Limb (tissue), 2 donors: ENCODE results near the gene PRAMEF1.
"Not testable (repeated sequence)": the region's sequence is repeated elsewhere in the genome, so short reads cannot be mapped to it uniquely, and the experiment has no call there.

ENCODE experiments used
- DNase-seq, 2 donors: peaks; one replicate each; pipeline ENCODE4 v3.0.0-alpha.2; 2016; ENCODE audit errors: extremely low spot score in 2 of 2

Gene PRAMEF1, protein sequence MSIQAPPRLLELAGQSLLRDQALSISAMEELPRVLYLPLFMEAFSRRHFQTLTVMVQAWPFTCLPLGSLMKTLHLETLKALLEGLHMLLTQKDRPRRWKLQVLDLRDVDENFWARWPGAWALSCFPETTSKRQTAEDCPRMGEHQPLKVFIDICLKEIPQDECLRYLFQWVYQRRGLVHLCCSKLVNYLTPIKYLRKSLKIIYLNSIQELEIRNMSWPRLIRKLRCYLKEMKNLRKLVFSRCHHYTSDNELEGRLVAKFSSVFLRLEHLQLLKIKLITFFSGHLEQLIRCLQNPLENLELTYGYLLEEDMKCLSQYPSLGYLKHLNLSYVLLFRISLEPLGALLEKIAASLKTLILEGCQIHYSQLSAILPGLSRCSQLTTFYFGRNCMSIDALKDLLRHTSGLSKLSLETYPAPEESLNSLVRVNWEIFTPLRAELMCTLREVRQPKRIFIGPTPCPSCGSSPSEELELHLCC

DNA sequence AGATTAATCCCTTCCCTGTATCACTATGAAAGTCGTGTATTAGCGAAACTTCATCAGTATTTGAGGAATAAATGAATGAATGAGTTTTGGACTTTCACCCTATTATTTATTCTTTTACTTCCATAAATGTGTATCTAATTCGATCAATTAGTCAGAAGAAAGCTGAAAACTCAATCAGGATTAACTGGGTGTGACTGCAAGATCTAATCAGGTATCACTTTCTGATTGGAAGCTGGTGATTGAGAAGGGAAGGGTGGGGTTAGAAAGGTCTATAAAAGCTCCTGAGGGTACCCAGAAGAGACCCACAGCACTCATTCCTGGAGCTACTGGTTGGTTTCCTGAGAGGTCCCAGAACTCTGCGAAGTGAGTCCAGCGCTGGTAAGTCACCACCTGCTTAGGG is at the start of gene PRAMEF1:
Gene PRAMEF1 (plus strand): TSS at position 301 of the 400 bp plus-strand sequence. CDS start 1,831 bp downstream, outside the sequence.
- not testable (repeated sequence) for DNase-seq

DNA sequence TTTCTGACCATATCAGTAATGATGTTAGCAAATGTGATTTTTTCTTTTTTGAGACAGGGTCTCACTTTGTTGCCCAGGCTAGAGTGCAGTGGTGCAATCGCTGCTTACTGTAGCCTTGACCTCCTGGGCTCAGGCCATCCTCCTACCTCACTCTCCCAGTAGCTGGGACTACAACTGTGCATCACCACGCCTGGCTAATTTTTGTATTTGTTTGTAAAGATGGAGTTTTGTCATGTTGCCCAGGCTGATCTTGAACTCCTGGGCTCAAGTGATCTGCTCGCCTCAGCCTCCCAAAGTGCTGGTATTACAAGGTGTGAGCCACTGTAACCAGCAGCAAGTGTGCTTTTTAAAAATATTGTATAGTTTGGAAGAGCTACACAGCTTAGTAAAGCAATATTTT is 49.3 kb upstream of the PRAMEF1 start:
- DNase-seq: no peak

DNA sequence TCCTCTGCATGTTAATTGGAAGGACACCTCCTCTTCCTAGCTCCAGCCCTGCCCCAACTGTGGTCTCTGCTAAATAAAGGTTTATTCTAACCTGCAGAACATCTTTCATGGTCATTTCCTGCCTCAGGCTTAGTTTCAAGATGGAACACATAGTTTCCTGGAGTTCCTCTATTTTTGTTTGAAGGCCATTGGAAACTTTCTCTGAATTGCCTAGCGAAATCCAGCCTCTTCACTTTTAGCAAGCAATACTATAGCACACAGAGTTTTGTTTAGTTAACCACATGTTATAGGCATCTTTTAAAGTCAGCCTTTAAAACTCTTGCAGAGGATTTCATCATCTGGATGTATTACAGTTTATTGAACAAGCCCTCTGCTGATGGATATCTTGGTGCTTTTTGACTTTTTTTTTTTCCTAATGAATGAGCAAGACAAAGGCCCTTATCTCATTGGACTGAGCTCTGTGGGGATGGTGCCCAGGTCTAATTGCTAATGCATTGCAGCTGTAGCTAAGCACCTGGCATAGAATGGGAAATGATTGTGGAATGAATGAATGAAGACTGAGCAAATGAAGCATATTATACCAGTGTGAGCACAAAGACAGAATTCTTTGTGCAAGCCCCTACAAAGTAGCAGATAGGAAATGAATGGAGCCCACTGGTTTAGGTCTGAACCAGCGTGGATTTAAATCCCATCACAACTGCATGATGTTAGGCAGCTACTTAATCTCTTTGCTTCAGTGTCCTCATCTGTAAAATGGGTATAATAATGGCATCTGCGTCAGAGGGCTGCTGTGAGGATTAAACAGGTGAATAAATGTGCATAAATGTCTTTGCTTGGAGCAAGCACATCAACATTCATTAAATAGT is 45.8 kb upstream of the PRAMEF1 start:
- DNase-seq: no peak

DNA sequence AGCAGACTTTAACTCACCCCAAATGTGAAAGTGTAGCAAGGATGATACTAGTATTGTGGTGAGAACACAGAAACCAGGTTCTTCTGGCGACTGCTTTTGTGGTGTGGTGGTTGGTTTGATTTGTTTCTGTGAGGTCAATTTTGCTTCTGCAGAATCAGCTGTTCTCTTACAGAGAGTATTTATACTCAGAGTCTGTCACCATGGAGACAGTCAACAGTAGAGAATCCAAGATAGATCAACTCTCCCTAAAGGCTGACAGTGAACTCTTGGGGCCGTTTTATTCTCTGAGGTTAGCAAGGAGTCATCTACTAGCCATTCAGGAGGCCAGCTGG is 45.2 kb upstream of the PRAMEF1 start, which contains the start of gene CFAP107:
Gene CFAP107 (plus strand): TSS at position 209 of the 332 bp plus-strand sequence. CDS start 231 bp downstream, outside the sequence.
- DNase-seq: peak in 1 of 2 donors; percentile 26

DNA sequence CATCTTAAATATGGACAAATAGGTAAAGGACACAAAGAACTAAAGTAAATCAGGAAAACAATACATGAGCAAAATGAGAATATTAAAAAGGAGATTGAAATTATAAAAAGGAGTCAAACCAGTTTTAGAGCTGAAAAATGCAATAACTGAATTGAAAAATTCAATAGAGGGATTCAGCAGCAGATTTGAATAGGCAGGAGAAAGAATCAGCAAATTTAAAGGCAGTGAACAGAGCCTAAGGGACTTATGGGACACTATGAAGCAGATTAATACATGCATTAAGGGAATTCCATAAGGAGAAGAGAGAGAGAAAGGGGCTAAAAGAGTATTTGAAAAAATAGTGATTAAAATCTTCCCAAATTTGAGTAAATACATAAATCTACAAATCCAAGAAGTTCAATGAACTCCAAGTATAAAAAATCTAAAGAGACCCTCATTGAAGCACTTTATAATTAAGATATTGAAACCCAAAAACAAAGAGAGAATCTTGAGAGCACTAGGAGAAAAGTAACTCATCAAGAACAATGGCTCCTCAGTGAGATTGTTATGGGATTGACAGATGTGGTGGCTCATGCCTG is 42.3 kb upstream of the PRAMEF1 start:
- DNase-seq: no peak

DNA sequence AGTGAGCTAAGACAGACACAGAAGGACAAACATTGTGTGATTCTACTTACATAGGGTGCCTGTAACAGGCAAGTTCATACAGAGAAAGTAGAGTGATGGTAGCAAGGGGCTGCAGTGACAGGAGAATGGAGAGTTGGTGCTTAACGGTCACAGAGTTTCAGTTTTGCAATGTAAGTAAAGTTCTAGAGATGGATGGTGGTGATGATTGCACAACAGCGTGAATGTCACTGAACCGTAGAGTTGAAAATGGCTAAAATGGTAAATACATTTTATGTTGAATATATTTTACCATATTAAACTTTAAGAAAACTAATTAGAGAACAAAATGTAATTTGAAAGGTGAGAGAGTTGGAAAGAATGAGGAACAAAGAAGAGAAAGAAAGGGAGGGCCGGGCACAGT is 36.5 kb upstream of the PRAMEF1 start:
- no peak for DNase-seq

DNA sequence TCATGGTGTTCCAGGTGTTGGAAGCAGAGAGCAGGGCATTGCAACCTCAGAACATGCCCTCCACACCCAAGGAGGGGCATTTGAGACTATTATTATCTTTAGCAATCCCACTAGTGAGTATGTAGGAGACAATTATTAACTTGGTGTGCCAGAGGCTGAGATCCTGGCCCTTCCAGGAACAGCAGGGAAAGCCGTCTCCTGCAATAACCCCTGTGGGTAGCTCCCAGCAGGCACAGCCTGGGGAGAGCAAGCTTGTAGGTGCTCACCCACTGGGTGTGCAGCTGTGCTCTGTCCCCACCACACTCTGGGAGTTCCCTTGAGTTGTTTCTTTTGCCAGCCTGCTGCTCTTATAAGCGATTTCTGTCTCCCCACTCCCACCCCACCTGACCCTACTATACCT is 34.9 kb upstream of the PRAMEF1 start:
- no peak for DNase-seq

DNA sequence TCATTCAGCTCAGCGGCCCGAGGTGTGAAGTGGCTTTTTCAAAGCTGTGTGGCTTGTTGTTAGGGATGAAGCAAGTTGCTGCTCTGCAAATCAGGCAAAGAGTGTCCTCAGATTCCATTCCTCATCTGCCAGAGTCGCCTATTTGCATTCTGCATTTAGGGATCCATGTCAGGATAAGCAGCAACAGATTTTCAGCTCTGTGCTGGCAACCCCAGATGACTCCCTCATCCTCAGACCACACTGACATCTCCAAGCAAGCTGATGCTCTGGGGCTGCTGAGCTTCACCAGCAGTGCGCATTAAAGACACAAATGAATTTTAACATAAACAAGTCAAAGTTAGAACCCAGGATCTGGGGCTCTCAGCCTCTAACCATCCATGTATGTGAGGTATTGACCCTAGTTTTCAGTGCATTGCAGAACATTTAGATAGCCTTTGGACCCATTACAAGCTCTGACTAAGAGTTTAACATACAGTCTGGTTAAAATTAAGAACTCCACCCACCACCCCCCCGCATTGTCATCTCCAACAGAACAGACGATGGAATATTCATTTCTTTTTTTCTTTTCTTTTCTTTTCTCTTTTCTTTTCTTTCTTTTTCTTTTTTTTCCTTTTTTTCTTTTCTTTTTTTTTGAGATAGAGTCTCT is 34.3 kb upstream of the PRAMEF1 start:
- DNase-seq: no peak

DNA sequence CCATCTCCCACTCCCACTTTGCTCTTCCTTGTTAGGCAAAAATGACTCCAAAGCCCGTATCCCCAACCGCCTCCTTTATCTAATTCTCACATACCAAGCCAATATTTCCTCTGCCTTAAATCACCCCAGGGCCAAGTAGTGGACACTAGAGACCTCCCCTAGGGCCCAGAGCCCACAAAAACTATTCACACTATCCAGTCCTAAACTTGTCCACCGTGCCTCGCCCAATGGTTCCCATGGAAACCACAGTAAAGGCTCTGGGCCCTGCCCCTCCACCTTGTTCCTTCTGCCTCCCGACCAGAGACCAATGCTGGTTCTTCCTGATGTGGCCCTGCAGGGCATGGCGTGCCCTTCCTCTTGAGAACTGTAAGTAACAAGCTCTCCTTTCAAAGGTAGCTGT is 33.4 kb upstream of the PRAMEF1 start:
- DNase-seq: no peak

DNA sequence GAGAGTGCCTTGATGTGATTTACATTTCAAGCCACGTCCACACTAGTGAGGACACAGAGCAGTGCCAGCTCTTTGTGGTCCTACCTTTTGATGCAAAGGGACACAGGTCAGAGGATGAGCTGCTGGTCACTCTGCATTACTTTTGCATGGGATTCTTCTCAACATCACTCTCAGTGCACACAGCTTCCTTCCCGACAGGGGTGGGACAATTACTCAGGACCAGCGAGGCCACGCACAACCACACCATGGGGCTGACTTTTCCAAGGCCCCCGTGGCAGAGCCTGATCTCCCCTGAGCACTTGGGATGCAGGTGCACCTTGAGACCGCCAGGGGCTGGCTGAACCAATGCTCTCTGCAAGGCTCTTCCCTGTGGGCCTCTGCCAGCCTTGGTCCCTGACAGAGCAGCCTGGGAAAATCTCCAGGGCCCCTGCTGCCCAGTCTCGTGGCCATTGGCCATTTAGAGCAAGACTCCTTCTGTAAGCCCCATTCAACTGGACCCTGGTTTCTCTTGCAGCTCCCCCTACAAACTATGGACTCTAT is 30.9 kb upstream of the PRAMEF1 start:
- DNase-seq: no peak

DNA sequence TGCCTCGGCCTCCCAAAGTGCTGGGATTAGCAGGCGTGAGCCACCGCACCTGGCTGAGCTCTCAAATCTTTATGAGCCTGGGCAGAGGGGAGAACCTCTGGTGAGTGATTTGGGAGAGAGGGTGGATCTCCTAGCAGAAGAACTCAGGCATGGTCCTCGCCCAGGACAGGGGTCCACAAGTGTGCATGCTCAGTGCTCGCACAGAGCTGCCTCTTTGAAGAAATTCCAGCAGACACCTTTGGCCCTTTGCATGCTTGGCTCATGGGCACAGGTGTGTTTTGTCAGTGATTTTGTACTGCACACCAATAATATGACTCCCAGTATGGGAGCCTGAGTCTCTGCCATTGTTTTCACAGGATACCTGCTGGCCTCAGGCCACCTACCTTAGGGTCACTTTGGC is 29.4 kb upstream of the PRAMEF1 start:
- DNase-seq: no peak

DNA sequence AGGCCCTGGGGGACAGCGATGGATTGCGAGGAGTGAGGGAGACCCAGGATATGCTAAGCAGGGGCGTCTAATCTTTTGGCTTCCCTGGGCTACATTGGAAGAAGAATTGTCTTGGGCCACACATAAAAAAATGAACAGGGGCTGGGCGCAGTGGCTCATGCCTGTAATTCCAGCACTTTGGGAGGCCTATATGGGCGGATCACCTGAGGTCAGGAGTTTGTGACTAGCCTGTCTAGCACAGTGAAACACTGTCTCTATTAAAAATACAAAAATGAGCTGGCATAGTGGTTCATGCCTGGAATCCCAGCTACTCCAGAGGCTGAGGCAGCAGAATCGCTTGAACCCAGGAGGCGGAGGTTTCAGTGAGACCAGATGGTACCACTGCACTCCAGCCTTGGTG is 28.4 kb upstream of the PRAMEF1 start:
- DNase-seq: no peak

DNA sequence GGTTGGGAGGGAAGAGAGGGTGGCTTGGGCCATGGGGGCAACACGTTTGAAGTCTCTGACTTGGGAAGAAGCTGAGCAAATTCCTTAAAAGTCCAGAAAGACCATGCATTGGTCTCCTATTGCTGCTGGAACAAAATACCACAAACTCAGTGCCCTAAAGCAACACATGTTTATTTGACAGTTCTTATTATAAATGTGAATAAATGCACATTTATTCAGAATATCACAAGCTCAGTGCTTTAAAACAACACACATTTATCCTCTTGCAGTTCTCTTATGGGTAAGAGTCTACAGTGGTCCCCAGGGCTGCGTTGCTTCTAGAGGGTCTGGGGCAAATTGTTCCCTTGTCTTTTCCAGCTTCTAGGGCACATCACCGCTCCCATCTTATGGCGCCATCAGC is 27.7 kb upstream of the PRAMEF1 start:
- DNase-seq: no peak

DNA sequence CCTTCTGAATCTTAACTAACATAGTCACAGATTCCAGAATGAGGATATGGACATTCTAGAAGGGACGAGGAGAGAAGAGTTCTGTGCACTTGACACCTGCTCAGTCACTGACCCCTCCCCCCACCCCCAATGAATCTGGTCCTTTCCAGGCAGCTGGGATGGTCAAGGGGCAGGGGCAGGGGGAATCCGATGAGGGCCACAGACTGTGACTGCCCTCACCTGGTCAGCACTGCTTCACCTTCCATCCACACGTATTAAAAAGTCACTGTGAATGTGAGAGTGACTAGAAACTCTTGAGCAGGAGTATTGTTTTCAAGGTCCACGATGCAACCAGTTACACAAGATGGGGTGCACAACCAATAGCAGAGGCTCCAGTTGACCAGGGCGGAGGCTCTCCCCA is 27.2 kb upstream of the PRAMEF1 start:
- DNase-seq: no peak

DNA sequence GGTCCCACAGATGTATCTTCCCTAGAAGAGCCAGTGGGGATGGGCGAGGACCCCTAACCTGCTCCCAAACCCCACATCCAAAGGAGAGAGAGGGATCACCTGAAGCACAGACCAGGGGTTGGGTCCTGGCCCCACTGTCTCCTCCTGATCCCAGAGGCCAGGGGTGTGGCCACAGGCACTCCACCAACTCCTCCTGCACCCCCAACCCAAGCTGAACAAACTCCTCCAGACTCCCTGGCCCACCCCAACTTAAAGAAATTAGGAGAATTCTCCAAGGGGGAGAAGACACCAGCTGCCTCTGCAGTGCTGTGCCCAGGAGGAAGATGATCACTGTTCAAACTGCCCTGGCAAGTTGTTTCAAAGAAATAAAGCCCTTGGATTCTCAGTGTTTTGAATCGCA is 22.2 kb upstream of the PRAMEF1 start:
- DNase-seq: no peak

DNA sequence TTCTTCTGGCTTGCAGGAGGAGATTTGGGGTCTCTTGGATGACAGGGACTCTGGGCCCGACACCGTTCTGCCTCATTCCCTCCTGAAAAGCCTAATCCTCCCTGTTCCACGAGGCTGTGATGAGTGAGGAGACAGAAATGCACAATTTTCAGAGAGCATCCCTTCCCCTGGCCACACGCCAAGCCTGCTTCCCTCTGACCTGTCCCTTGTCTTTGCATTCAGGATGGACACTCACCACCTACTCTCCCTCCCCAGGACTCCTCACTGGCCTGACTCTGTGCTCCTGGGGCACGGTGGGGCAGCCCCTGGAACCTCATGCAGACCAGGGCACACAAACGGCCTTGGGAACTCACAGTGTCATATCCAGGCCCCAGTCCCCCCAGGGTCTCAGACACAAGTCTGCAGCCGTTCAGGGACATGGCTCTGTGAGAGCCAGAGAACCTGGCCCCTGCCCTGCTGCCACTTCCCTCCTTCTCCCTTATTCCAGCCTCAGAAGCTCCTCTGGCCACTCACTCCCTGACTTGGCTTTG is 21.2 kb upstream of the PRAMEF1 start:
- DNase-seq: no peak

DNA sequence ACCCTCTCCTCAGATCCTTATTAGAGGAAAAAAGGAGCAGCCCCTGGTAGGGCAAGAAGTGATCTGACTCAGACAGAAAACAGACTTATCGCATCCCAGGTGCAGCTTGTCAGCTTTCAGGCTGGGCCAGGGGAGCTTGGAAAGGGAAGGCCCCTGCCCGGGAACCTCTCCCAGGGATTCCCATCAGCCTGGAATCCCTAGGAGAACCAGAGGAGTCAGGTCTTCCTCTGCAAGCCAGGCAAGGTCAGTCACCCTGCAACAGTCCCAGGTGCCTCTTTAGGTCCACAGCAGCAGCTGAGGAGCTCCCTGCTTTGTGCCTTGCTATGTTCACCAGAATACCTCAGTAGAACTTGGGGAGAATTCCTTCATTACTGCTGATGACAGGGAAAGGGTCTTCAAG is 20.6 kb upstream of the PRAMEF1 start:
- no peak for DNase-seq

DNA sequence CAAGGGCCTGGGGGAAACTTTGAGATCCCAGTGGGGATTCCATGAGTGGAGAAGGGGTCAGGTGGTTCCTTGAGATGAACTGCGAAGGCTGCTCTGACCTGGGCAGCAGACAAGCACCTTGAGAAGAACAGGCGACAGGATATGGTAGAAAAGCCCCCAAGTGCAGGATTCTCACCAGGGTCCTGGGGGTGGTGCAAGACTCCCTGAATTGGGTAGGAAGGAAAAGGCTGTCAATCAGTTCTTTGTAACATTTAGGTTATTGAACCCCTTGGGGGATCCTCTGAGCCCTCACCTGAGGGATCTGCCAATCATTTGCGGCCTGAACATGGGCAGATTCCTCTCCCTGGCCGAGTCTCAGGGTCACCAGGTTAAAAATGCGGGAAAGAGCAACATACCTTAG is 20.0 kb upstream of the PRAMEF1 start:
- no peak for DNase-seq

DNA sequence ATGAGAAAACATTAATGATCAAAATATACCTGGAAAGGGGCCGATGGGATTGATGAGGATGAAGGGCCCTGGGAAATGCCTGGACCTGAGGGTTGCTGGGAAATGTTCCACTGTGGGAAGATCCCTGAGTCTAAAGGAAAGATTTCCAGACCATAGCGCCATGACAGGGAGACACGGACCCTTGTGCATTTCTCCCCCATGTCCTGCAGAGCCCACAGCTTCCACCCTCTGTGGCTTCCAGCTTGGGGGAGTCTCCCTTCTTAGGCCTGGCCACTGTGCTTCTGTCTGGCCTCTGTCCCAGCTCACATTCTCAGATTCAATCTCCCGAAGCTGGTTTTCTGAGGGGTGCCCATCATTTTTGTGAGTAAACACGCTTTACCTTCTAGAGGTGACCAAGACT is 18.7 kb upstream of the PRAMEF1 start:
- no peak for DNase-seq

DNA sequence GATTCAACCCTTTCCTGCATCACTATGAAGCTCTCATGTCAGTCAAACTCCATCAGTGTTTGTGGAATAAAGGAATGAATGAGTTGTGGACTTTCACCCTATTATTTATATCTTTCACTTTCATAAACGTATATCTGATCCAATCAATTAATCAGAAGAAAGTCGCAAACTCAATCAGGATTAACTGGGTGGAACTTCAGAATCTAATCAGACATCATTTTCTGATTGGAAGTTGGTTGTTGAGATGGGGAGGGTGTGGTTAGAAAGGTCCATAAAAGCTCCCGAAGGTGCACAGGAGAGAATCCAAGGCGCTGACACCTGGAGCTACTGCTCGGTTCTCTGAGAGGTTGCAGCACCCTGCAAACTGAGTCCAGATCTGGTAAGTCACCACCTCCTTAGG is 17.8 kb upstream of the PRAMEF1 start, which contains the start of gene PRAMEF12:
Gene PRAMEF12 (plus strand): TSS at position 301 of the 400 bp plus-strand sequence. CDS start 1,130 bp downstream, outside the sequence.
- no peak for DNase-seq

DNA sequence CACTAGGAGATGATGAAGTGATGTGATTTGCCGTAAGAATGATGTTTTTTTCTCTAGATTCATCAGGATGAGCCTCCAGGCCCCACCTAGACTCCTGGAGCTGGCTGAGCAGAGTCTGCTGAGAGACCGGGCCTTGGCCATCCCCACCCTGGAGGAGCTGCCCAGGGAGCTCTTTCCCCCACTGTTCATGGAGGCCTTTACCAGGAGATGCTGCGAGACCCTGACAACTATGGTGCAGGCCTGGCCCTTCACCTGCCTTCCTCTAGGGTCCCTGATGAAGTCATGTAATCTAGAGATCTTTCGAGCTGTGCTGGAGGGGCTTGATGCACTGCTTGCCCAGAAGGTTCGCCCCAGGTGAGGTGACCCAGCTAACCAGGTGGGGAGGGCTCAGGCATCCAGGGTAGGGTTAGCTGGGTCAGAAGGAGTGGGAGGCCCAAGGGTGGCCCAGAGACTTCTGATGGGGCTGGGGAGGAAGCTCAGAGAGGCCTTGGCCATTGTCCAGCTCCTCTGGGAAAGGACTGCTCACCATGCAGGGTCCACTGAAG is 16.3 kb upstream of the PRAMEF1 start:
- no peak for DNase-seq
